Astrocyte of the cerebellum (primary cell): Measurements from ENCODE around the gene UNKL.

Experiments used
- DNase-seq: peaks from one replicate; pipeline ENCODE4 v3.0.0-alpha.2; 2011; ENCODE audit warnings: low read depth
- H3K4me3 ChIP-seq: 2 replicates; pipeline ENCODE4 v1.5.1; 2011; ENCODE audit warnings: mild to moderate bottlenecking, low read depth, low read length, moderate library complexity
- in situ Hi-C: cut with HindIII; loops from 2 replicates; pipeline ENCODE4 v1.10.0; 2017; ENCODE audit warnings: low sequenced_read_pairs
- TF ChIP-seq, protein P1 (sequence below): IDR thresholded peaks from 2 replicates; pipeline ENCODE4 v1.5.1; 2012; ENCODE audit warnings: low read length, low read depth, moderate library complexity, mild to moderate bottlenecking; ENCODE audit errors: missing control alignments

The UNKL gene

GRCh38 chr16:1435921-1436697, 21.6 kb upstream of the UNKL start:
- no peak for DNase-seq
- TF ChIP-seq, protein P1, sequence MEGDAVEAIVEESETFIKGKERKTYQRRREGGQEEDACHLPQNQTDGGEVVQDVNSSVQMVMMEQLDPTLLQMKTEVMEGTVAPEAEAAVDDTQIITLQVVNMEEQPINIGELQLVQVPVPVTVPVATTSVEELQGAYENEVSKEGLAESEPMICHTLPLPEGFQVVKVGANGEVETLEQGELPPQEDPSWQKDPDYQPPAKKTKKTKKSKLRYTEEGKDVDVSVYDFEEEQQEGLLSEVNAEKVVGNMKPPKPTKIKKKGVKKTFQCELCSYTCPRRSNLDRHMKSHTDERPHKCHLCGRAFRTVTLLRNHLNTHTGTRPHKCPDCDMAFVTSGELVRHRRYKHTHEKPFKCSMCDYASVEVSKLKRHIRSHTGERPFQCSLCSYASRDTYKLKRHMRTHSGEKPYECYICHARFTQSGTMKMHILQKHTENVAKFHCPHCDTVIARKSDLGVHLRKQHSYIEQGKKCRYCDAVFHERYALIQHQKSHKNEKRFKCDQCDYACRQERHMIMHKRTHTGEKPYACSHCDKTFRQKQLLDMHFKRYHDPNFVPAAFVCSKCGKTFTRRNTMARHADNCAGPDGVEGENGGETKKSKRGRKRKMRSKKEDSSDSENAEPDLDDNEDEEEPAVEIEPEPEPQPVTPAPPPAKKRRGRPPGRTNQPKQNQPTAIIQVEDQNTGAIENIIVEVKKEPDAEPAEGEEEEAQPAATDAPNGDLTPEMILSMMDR, result no peak
- no peak overlapping the region for H3K4me3 ChIP-seq
- in situ Hi-C loops, result no loop called here

DNA sequence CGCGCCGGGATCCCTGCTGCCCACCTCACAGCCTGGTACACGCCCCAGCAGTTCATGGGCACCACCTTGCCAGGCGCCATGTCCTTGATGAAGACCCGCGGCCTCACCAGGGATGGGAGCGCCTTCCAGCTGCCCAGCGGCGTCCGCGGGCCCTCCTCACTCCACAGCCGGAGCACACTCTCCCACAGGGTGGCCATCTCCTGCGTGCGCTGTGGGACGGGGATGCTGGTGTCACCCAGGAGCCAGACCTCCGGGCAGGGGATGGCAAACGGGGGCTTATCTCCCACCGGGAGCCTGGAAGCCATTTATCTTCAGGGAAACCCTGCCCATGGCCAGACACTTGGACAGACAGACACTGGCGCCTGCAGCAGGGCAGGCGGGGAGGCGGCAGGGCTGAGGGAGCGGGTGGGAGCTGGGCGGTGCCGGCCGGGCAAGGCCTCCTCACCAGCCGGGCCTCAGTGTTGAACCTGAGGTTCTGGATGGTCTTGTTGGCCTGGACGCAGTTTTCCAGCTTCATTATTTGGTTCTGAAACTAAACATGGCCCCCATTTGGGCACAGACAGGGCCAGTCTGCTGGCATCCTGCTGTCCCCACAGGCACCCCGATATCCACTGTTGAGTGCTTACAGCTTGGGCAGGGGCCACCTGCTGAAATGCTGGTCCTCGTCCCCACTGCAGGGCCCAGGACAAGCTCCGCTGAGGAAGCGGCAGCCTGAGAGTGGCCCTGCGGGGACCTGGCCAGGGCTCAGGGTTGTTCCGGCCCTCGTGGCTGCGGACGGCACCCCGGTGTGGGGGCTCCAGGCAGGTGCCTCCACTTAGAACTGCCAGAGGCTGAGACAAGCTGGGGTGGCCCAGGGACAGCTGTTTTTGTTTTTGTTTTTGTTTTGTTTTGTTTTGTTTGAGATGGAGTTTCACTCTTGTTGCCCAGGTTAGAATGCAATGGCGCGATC, 20.4 kb upstream of the UNKL start:
- no peak overlapping the region for H3K4me3 ChIP-seq
- in situ Hi-C loops, result no loop called here
- DNase-seq, result no peak
- TF ChIP-seq, protein P1, result no peak

DNA sequence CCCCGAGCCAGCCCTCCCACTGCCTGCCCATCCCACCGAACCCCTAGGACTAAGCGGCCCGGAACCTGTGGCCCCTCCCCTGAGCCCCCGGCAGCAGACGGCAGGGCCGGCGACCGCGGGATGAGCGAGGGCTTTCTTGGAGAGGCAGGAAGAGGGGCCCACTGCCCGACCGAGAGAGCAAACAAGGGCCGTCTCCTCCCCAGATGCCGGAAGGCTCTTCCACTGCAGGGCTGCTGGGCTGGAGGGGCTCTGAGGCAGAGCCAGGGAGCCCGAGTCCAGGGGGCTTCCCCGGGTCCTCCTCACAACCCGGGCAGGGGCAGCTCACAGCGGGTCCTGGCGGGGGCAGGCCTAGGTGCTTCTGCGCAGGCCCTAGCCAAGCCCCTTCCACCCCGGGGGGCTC, 19.3 kb upstream of the UNKL start:
- no peak for DNase-seq
- TF ChIP-seq, protein P1, result no peak
- H3K4me3 ChIP-seq, result no peak overlapping the region
- in situ Hi-C loops, result no loop called here

DNA sequence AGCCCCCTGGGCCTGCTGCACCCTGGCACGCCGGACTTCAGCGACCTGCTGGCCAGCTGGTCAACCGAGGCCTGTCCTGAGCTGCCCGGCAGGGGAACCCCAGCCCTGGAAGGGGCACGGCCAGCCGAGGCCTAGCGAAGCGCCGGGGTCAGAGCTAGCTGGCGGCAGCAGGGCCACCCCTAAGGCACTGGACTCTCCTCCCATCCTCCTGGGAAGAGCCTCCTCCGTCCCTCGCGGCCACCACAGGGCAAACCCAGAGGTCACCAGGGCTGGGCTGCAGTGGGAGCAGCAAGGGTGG, 18.7 kb upstream of the UNKL start:
- TF ChIP-seq, protein P1, result no peak
- in situ Hi-C loops, result no loop called here
- H3K4me3 ChIP-seq, result no peak overlapping the region
- DNase-seq, result no peak

DNA sequence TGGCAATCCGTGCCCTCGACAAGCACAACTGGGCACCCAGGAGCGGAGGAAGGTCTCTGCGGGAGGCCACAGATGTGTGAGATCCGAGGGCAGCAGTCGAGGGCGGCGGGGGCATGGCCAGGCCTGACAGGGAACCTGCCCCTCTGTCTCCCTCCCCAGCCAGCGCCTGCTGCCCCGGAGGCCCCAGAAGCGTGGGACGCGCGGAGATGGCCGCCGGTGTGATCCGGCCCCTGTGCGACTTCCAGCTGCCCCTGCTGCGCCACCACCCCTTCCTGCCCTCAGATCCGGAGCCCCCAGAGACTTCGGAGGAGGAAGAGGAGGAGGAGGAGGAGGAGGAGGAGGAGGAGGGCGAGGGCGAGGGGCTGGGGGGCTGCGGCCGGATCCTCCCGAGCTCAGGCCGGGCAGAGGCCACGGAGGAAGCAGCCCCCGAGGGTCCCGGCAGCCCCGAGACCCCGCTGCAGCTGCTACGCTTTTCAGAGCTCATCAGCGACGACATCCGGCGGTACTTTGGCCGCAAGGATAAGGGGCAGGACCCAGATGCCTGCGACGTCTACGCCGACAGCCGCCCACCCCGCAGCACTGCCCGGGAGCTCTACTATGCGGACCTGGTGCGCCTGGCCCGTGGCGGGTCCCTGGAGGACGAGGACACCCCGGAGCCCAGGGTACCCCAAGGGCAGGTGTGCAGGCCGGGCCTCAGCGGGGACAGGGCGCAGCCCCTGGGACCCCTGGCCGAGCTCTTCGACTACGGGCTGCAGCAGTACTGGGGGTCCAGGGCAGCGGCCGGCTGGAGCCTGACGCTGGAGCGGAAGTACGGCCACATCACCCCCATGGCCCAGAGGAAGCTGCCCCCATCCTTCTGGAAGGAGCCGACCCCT, 18.1 kb upstream of the UNKL start:
- TF ChIP-seq, protein P1, result no peak
- no peak for DNase-seq
- in situ Hi-C loops, result no loop called here
- H3K4me3 ChIP-seq, result no peak overlapping the region
